ENCODE data around the gene ZNF565.

- TF ChIP-seq, protein P1, sequence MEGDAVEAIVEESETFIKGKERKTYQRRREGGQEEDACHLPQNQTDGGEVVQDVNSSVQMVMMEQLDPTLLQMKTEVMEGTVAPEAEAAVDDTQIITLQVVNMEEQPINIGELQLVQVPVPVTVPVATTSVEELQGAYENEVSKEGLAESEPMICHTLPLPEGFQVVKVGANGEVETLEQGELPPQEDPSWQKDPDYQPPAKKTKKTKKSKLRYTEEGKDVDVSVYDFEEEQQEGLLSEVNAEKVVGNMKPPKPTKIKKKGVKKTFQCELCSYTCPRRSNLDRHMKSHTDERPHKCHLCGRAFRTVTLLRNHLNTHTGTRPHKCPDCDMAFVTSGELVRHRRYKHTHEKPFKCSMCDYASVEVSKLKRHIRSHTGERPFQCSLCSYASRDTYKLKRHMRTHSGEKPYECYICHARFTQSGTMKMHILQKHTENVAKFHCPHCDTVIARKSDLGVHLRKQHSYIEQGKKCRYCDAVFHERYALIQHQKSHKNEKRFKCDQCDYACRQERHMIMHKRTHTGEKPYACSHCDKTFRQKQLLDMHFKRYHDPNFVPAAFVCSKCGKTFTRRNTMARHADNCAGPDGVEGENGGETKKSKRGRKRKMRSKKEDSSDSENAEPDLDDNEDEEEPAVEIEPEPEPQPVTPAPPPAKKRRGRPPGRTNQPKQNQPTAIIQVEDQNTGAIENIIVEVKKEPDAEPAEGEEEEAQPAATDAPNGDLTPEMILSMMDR (IDR thresholded peaks at IDR 0.05): no peak
- TF ChIP-seq EZH2phosphoT487 (IDR thresholded peaks at IDR 0.05; ENCODE audit: borderline replicate concordance, low read depth): no peak
- no peak for TF ChIP-seq CHD2 (IDR thresholded peaks at IDR 0.05; ENCODE audit: low read length, partially characterized antibody)
- no peak for TF ChIP-seq RAD21 (IDR thresholded peaks at IDR 0.05; ENCODE audit: low read length)
- TF ChIP-seq TAF1 (IDR thresholded peaks at IDR 0.05; ENCODE audit: borderline replicate concordance, low read depth, low read length): no peak
- TF ChIP-seq, protein P2, sequence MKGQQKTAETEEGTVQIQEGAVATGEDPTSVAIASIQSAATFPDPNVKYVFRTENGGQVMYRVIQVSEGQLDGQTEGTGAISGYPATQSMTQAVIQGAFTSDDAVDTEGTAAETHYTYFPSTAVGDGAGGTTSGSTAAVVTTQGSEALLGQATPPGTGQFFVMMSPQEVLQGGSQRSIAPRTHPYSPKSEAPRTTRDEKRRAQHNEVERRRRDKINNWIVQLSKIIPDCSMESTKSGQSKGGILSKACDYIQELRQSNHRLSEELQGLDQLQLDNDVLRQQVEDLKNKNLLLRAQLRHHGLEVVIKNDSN (IDR thresholded peaks at IDR 0.05; ENCODE audit: borderline replicate concordance, low read depth): no peak
Measured at GRCh38 chr19:36144624-36145023, 69.8 kb downstream of the ZNF565 start.
